GM12878 (cell line): ENCODE measurements around the gene OR8K5. TPM values are rescaled to one million over a fixed set of nuclear protein-coding genes. Genes with fewer than 3 reads are reported as not detected.

Experiments used
- ATAC-seq: fragments of 200-7000 bp; cut with Tn5 transposase; 3 replicates; pipeline ENCODE4 v1.9.1; 2020; ENCODE audit warnings: mild to moderate bottlenecking, moderate library complexity
- BruUV-seq: library from RNA; stranded (reverse); fragments of 400-500 nt; replicated peaks from 2 replicates; lab custom pipeline; 2021; lab: Mats Ljungman, UMichigan
- CTCF ChIA-PET: fragments of 300-600 bp; sonication (Branson Sonifier 250); formaldehyde crosslinking; extraction: SDS; loops from one replicate; lab custom pipeline; 2021; ENCODE audit warnings: inconsistent platforms; lab: Yijun Ruan, JAX
- POLR2A ChIA-PET: fragments of 350-600 bp; formaldehyde crosslinking; extraction: SDS; loops from one replicate; lab custom pipeline; 2021; ENCODE audit warnings: inconsistent platforms; lab: Charles Lee
- RAD21 ChIA-PET: fragments of 300-600 bp; sonication (Branson Sonifier 250); formaldehyde crosslinking; loops from one replicate; lab custom pipeline; 2023; ENCODE audit warnings: antibody characterized with exemption; ENCODE audit not compliant: unreplicated experiment; lab: Charles Lee
- SMC1A ChIA-PET: fragments of 300-600 bp; sonication (Branson Sonifier 250); formaldehyde crosslinking; loops from one replicate; lab custom pipeline; 2023; ENCODE audit not compliant: unreplicated experiment, uncharacterized antibody; lab: Charles Lee
- DNase-seq: peaks from one replicate; pipeline ENCODE4 v3.0.0-alpha.2; 2011; ENCODE audit warnings: low read depth, low spot score
- FAIRE-seq: peaks from 3 replicates; lab custom pipeline; 2011; peaks lifted over from hg19 to GRCh38; lab: Jason Lieb, UNC
- H2AFZ ChIP-seq: 2 replicates; pipeline ENCODE4 v1.6.0; 2011; ENCODE audit warnings: low read depth, low read length, control low read depth; ENCODE audit not compliant: control insufficient read depth
- H3K27ac ChIP-seq: 2 replicates; pipeline ENCODE4 v1.5.1; 2011; ENCODE audit warnings: control low read depth; ENCODE audit not compliant: control insufficient read depth, insufficient read depth
- H3K27me3 ChIP-seq, 2 experiments: replicated peaks in 1 of 2; 2 replicates each; pipeline versions ENCODE4 v1.6.0 to v1.6.1; 2011; ENCODE audit warnings: low read length in 1 of 2; ENCODE audit not compliant: control insufficient read depth in 2 of 2, insufficient read depth in 2 of 2
- H3K36me3 ChIP-seq, 2 experiments: 2 replicates each; pipeline ENCODE4 v1.5.1; 2011; ENCODE audit warnings: low read length in 1 of 2; ENCODE audit not compliant: control insufficient read depth in 2 of 2, insufficient read depth in 2 of 2
- H3K4me1 ChIP-seq: 2 replicates; pipeline ENCODE4 v1.6.1; 2011; ENCODE audit warnings: mild to moderate bottlenecking, low read length, moderate library complexity, mixed read lengths; ENCODE audit not compliant: control insufficient read depth, insufficient read depth
- H3K4me2 ChIP-seq: 2 replicates; pipeline ENCODE4 v1.6.0; 2011; ENCODE audit warnings: control low read depth; ENCODE audit not compliant: control insufficient read depth, insufficient read depth
- H3K4me3 ChIP-seq: fragments of 200-600 bp; sonication (generic); 2 replicates; pipeline ENCODE4 v1.5.1; 2016
- H3K79me2 ChIP-seq: 2 replicates; pipeline ENCODE4 v1.6.0; 2011; ENCODE audit warnings: low read length; ENCODE audit not compliant: control insufficient read depth, insufficient read depth
- H3K9ac ChIP-seq: 2 replicates; pipeline ENCODE4 v1.8.0; 2011; ENCODE audit warnings: low read length, control low read depth, mixed read lengths; ENCODE audit not compliant: control insufficient read depth, insufficient read depth
- H3K9me3 ChIP-seq: replicated peaks from 3 replicates; pipeline ENCODE4 v1.5.1; 2011; ENCODE audit warnings: mild to moderate bottlenecking, low read length; ENCODE audit not compliant: control insufficient read depth, insufficient read depth
- H4K20me1 ChIP-seq: 2 replicates; pipeline ENCODE4 v1.6.0; 2011; ENCODE audit not compliant: control insufficient read depth, insufficient read depth
- BMI1 ChIP-seq: fragments of 450-650 bp; IDR thresholded peaks from 2 replicates; pipeline ENCODE4 v1.6.1; 2016; ENCODE audit warnings: mild to moderate bottlenecking, moderate library complexity, borderline replicate concordance
- CBX5 ChIP-seq: sonication (generic); IDR thresholded peaks from 2 replicates; pipeline ENCODE4 v1.6.1; 2016; ENCODE audit warnings: low read depth, moderate library complexity, mild to moderate bottlenecking, inconsistent platforms
- MXI1 ChIP-seq: fragments of 150-350 bp; IDR thresholded peaks from 2 replicates; pipeline ENCODE4 v1.6.1; 2011; ENCODE audit warnings: low read depth, mild to moderate bottlenecking, inconsistent platforms, low read length, improper control_type of control experiment
- RAD51 ChIP-seq: fragments of 450-650 bp; IDR thresholded peaks from 2 replicates; pipeline ENCODE4 v1.6.1; 2016; ENCODE audit warnings: moderate library complexity, mild to moderate bottlenecking, inconsistent platforms
- RB1 ChIP-seq: fragments of 450-650 bp; formaldehyde crosslinking; IDR thresholded peaks from 2 replicates; pipeline ENCODE4 v1.6.1; 2017; ENCODE audit warnings: mild to moderate bottlenecking, borderline replicate concordance
- RELA ChIP-seq: fragments of 450-650 bp; IDR thresholded peaks from 2 replicates; pipeline ENCODE4 v1.8.0; 2014; ENCODE audit warnings: borderline replicate concordance; ENCODE audit not compliant: partially characterized antibody
- SMAD1 ChIP-seq: fragments of 450-650 bp; IDR thresholded peaks from 2 replicates; pipeline ENCODE4 v1.6.1; 2018; ENCODE audit warnings: mild to moderate bottlenecking, low read depth; ENCODE audit not compliant: partially characterized antibody
- ZZZ3 ChIP-seq: IDR thresholded peaks from 2 replicates; pipeline ENCODE4 v1.6.1; 2011; ENCODE audit warnings: low read depth; ENCODE audit not compliant: control insufficient read depth, insufficient read length
- WGBS: methylation state at CpG from one replicate; pipeline ENCODE4 v1.1.6; 2016; ENCODE audit warnings: low lambda C conversion rate; ENCODE audit not compliant: insufficient replicate concordance, insufficient coverage; ENCODE audit errors: missing lambda C conversion rate; 5-methylcytosine and 5-hydroxymethylcytosine counted together
- in situ Hi-C: fragments of 300-500 bp; cut with MboI; formaldehyde crosslinking; loops from 9 replicates; pipeline ENCODE4 v1.14.3; 2018; ENCODE audit warnings: mixed read lengths
- intact Hi-C: fragments of 100-400 bp; cut with micrococcal nuclease; formaldehyde crosslinking; loops from one replicate; pipeline ENCODE4 v1.14.2; 2022; ENCODE audit not compliant: unreplicated experiment
- polyA plus RNA-seq, 11 experiments: library from polyadenylated mRNA; depleted of rRNA in 4 of 11; unstranded in 6 of 11; stranded (reverse) in 5 of 11; fragments of >200 nt; fragmentation: Nextera tagmentation in 4 of 11; fragmentation: Illumina TruSeq in 1 of 11; extraction: Ambion mirVana in 4 of 11; extraction: Trizol in 1 of 11; gene quantifications; 1 replicate in 1 of 11; 2 replicates in 10 of 11; pipeline versions ENCODE4 v1.2.1 to v1.2.3, GENCODE V29; 2011 to 2016; ENCODE audit warnings: inconsistent platforms in 2 of 11, missing spikeins in 2 of 11, low read depth in 1 of 11
- total RNA-seq, 4 experiments: library from RNA; depleted of rRNA in 3 of 4; stranded (reverse); fragments of >200 nt in 3 of 4; fragmentation: Illumina TruSeq in 1 of 4; extraction: Trizol in 1 of 4; gene quantifications; 2 replicates each; pipeline versions ENCODE4 v1.2.1 to v1.2.3, GENCODE V29; 2013 to 2021
- TF ChIP-seq, protein P1 (sequence below): fragments of 450-650 bp; IDR thresholded peaks from 2 replicates; pipeline ENCODE4 v1.6.1; 2016; ENCODE audit warnings: mild to moderate bottlenecking
- TF ChIP-seq, protein P2 (sequence below): IDR thresholded peaks from 2 replicates; pipeline ENCODE4 v1.6.1; 2012; ENCODE audit warnings: low read depth, low read length, improper control_type of control experiment
- TF ChIP-seq, protein P3 (sequence below): fragments of 450-650 bp; IDR thresholded peaks from 2 replicates; pipeline ENCODE4 v1.6.1; 2017; ENCODE audit warnings: mild to moderate bottlenecking

Gene OR8K5
- total and polyA plus RNA-seq, 10 of the 15 experiments (the other 5 are each of a cell fraction or from before 2014, with no cell fraction given), result not detected

DNA sequence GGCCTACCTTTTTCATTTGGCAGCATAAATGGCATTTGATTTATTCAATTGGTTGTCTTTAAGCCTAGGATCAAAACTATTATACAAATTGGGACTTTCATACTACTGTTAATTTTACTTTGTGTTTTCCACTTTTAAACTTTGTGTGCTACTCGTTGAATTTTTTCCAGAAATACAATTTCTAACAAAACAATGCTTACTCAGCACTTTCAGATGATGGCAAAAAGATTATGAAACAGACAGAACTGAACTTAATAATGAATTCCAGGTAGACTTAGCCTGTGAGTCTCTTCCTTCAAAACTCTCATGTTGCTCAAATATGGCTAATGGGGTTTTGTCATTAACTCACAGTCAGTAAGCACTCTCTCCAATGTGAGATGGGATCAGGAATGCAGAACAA, 47.7 kb upstream of the OR8K5 start:
- intact Hi-C loops (no loop called here), in situ Hi-C loops (no loop called here)
- Histone ChIP-seq H3K4me3 (no peak overlapping the region), H3K79me2 (no peaks in the 10 kb centered on the region), H2AFZ (no peak overlapping the region), H3K9me3 (no peaks in the 10 kb centered on the region; the same call in 2 of the 3 replicates), H4K20me1 (no peaks in the 10 kb centered on the region), H3K9ac (no peak overlapping the region), H3K4me2 (no peak overlapping the region), H3K36me3 (no peaks in the 10 kb centered on the region), H3K27ac (no peak overlapping the region), H3K4me1 (no peaks in the 10 kb centered on the region), H3K27me3 (no peaks in the 10 kb centered on the region)
- TF ChIP-seq SMAD1 (no peak), BMI1 (no peak), ZZZ3 (no peak), RAD51 (no peak), RB1 (no peak), RELA (no peak), CBX5 (no peak), MXI1 (no peak)
- TF ChIP-seq, protein P1, sequence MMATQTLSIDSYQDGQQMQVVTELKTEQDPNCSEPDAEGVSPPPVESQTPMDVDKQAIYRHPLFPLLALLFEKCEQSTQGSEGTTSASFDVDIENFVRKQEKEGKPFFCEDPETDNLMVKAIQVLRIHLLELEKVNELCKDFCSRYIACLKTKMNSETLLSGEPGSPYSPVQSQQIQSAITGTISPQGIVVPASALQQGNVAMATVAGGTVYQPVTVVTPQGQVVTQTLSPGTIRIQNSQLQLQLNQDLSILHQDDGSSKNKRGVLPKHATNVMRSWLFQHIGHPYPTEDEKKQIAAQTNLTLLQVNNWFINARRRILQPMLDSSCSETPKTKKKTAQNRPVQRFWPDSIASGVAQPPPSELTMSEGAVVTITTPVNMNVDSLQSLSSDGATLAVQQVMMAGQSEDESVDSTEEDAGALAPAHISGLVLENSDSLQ, result no peak
- TF ChIP-seq, protein P2, sequence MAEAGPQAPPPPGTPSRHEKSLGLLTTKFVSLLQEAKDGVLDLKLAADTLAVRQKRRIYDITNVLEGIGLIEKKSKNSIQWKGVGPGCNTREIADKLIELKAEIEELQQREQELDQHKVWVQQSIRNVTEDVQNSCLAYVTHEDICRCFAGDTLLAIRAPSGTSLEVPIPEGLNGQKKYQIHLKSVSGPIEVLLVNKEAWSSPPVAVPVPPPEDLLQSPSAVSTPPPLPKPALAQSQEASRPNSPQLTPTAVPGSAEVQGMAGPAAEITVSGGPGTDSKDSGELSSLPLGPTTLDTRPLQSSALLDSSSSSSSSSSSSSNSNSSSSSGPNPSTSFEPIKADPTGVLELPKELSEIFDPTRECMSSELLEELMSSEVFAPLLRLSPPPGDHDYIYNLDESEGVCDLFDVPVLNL, result no peak
- TF ChIP-seq, protein P3, sequence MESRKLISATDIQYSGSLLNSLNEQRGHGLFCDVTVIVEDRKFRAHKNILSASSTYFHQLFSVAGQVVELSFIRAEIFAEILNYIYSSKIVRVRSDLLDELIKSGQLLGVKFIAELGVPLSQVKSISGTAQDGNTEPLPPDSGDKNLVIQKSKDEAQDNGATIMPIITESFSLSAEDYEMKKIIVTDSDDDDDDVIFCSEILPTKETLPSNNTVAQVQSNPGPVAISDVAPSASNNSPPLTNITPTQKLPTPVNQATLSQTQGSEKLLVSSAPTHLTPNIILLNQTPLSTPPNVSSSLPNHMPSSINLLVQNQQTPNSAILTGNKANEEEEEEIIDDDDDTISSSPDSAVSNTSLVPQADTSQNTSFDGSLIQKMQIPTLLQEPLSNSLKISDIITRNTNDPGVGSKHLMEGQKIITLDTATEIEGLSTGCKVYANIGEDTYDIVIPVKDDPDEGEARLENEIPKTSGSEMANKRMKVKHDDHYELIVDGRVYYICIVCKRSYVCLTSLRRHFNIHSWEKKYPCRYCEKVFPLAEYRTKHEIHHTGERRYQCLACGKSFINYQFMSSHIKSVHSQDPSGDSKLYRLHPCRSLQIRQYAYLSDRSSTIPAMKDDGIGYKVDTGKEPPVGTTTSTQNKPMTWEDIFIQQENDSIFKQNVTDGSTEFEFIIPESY, result no peak
- no peak for FAIRE-seq
- no peak for DNase-seq
- POLR2A ChIA-PET, result no interaction called here
- RAD21 ChIA-PET, result no interaction called here
- BruUV-seq, result no TSS peak
- 0% methylated on average over 1 of the region's 1 CpG for WGBS
- CTCF ChIA-PET, result no interaction called here
- no peak for ATAC-seq
- SMC1A ChIA-PET, result no interaction called here
